ENCODE measurements around the gene KLK1.
A peak's percentile ranks its signal among the peaks of the same experiment; 100 is the strongest.
"Not testable (repeated sequence)": the region's sequence is repeated elsewhere in the genome, so short reads cannot be mapped to it uniquely, and the experiment has no call there.

Gene KLK1

GRCh38 chr19:50790396-50790795 lies 33.2 kb downstream of the KLK1 start, which contains the start of gene ACP4:
Gene ACP4, plus strand, starts transcription at chr19:50790415. Its CDS starts 0 bp downstream, at chr19:50790415.
- Histone ChIP-seq H3K9ac (ENCODE audit: low read length) (no peak within 1 kb of the TSS), H3K4me1 (ENCODE audit: control insufficient read depth, insufficient read depth, low read length) (no peaks in the 10 kb centered on the region), H3K4me3 (ENCODE audit: low read length) (no peak within 1 kb of the TSS), H3K36me3 (ENCODE audit: control insufficient read depth, insufficient read depth, low read length, severe bottlenecking) (no peaks in the 10 kb centered on the region), H3K9me3 (ENCODE audit: control insufficient read depth, low read length) (no peaks in the 10 kb centered on the region), H3K27me3 (replicated peaks; ENCODE audit: control insufficient read depth, insufficient read depth, low read length) (no peaks in the 10 kb centered on the region)
- DNase-seq (ENCODE audit: low read depth): no peak

- Histone ChIP-seq H3K9ac (ENCODE audit: low read length) (no peak overlapping the region), H3K4me1 (ENCODE audit: control insufficient read depth, insufficient read depth, low read length) (no peaks in the 10 kb centered on the region), H3K27me3 (replicated peaks; ENCODE audit: control insufficient read depth, insufficient read depth, low read length) (peaks cover 14% of the 10 kb centered on the region), H3K4me3 (ENCODE audit: low read length) (no peak overlapping the region), H3K9me3 (ENCODE audit: control insufficient read depth, low read length) (no peaks in the 10 kb centered on the region), H3K36me3 (ENCODE audit: control insufficient read depth, insufficient read depth, low read length, severe bottlenecking) (no peaks in the 10 kb centered on the region)
- DNase-seq (ENCODE audit: low read depth): no peak
These were observed 38.3 kb downstream of the KLK1 start for GRCh38 chr19:50785329-50785728.

DNA sequence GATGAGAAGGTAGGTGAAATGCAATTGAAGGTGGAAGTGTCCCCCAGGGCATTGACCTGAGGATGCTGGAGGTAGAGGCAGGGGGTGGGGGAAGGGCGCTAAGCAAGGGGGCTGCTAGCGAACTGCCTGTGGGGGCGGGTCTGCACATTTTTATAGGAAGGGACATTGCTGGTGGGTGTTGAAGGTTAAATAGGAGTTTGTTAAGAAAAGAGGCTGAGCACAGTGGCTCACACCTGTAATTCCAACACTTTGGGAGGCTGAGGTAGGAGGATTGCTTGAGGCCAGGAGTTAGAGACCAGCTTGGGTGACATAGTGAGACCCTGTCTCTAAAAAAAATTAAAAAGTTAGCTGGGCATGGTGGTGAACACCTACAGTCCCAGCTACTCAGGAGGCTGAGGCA lies 38.9 kb downstream of the KLK1 start:
- H3K27me3 ChIP-seq (replicated peaks; ENCODE audit: control insufficient read depth, insufficient read depth, low read length): peaks cover 20% of the 10 kb centered on the region
- H3K36me3 ChIP-seq (ENCODE audit: control insufficient read depth, insufficient read depth, low read length, severe bottlenecking): no peaks in the 10 kb centered on the region
- no peaks in the 10 kb centered on the region for H3K4me1 ChIP-seq (ENCODE audit: control insufficient read depth, insufficient read depth, low read length)
- H3K4me3 ChIP-seq (ENCODE audit: low read length): no peak overlapping the region
- no peaks in the 10 kb centered on the region for H3K9me3 ChIP-seq (ENCODE audit: control insufficient read depth, low read length)
- DNase-seq (ENCODE audit: low read depth): no peak
- no peak overlapping the region for H3K9ac ChIP-seq (ENCODE audit: low read length)

GRCh38 chr19:50783848-50784152 lies 39.8 kb downstream of the KLK1 start:
- H3K9ac ChIP-seq (ENCODE audit: low read length); H3K9me3 ChIP-seq (ENCODE audit: control insufficient read depth, low read length); DNase-seq (ENCODE audit: low read depth); H3K4me3 ChIP-seq (ENCODE audit: low read length); H3K4me1 ChIP-seq (ENCODE audit: control insufficient read depth, insufficient read depth, low read length); H3K36me3 ChIP-seq (ENCODE audit: control insufficient read depth, insufficient read depth, low read length, severe bottlenecking): not testable (repeated sequence)
- peaks cover 29% of the 10 kb centered on the region for H3K27me3 ChIP-seq (replicated peaks; ENCODE audit: control insufficient read depth, insufficient read depth, low read length)

GRCh38 chr19:50780753-50781435 lies 42.7 kb downstream of the KLK1 start:
- Histone ChIP-seq H3K36me3 (ENCODE audit: control insufficient read depth, insufficient read depth, low read length, severe bottlenecking) (no peaks in the 10 kb centered on the region), H3K9ac (ENCODE audit: low read length) (no peak overlapping the region), H3K9me3 (ENCODE audit: control insufficient read depth, low read length) (peaks cover 8% of the 10 kb centered on the region), H3K4me3 (ENCODE audit: low read length) (no peak overlapping the region), H3K27me3 (replicated peaks; ENCODE audit: control insufficient read depth, insufficient read depth, low read length) (peaks cover 45% of the 10 kb centered on the region), H3K4me1 (ENCODE audit: control insufficient read depth, insufficient read depth, low read length) (no peaks in the 10 kb centered on the region)
- no peak for DNase-seq (ENCODE audit: low read depth)

- Histone ChIP-seq H3K9me3 (ENCODE audit: control insufficient read depth, low read length) (peaks cover 8% of the 10 kb centered on the region), H3K9ac (ENCODE audit: low read length) (no peak overlapping the region), H3K36me3 (ENCODE audit: control insufficient read depth, insufficient read depth, low read length, severe bottlenecking) (no peaks in the 10 kb centered on the region), H3K4me1 (ENCODE audit: control insufficient read depth, insufficient read depth, low read length) (no peaks in the 10 kb centered on the region), H3K4me3 (ENCODE audit: low read length) (no peak overlapping the region), H3K27me3 (replicated peaks; ENCODE audit: control insufficient read depth, insufficient read depth, low read length) (peaks cover 48% of the 10 kb centered on the region)
- DNase-seq (ENCODE audit: low read depth): no peak
These were observed 43.8 kb downstream of the KLK1 start for GRCh38 chr19:50779504-50780457.

DNA sequence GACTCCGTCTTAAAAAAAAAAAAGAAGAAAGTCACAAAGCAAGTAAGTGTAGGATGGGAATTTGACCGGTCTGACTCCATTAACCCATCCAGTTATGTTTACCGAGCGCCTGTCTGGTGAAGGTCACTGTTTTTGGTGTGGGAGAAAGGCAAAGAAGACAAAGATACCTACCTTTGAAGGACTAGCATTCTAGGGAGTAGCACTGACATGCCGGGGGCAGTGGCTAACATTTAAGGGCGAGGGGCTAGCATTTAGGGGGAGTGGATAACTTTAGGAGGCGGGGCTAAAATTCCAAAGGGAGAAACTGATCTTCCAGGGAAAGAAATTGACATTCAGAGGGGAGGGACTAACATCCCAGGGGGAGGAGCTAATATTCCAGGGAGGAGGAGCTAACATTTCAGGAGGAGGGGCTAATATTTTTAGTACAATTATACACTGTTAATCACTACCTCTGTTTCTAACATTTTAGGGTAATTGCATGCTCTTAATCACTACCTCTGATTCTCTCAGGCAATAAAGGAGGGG lies 44.6 kb downstream of the KLK1 start:
- no peak for DNase-seq (ENCODE audit: low read depth)
- Histone ChIP-seq H3K4me1 (ENCODE audit: control insufficient read depth, insufficient read depth, low read length) (no peaks in the 10 kb centered on the region), H3K27me3 (replicated peaks; ENCODE audit: control insufficient read depth, insufficient read depth, low read length) (peaks cover 48% of the 10 kb centered on the region), H3K9me3 (ENCODE audit: control insufficient read depth, low read length) (peaks cover 8% of the 10 kb centered on the region), H3K4me3 (ENCODE audit: low read length) (no peak overlapping the region), H3K36me3 (ENCODE audit: control insufficient read depth, insufficient read depth, low read length, severe bottlenecking) (no peaks in the 10 kb centered on the region), H3K9ac (ENCODE audit: low read length) (no peak overlapping the region)

DNA sequence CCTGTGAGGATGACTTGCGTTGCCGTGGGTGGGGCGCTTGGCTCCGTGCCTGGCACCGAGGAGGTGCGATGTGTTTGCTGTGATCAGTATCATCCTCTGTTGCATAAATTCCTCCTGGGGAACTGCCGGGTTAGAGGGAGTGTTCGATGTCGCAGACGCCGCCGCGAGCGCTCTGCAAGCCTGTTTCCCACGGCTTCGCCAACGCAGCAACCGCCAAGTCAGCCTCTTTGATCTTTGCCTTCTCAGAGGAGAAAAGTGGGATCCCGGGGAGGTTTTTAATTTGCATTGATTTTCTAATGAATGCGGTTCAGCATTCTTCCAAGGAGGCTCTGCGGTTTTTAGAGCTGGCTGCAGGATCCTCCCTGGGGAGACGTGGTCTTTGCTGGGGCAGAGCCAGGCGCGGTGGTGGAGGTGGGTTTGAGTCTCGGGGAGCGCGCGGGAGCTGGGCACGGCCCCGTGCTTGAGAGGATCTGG lies 45.7 kb downstream of the KLK1 start:
- Histone ChIP-seq H3K4me1 (ENCODE audit: control insufficient read depth, insufficient read depth, low read length) (no peaks in the 10 kb centered on the region), H3K9me3 (ENCODE audit: control insufficient read depth, low read length) (peaks cover 8% of the 10 kb centered on the region), H3K36me3 (ENCODE audit: control insufficient read depth, insufficient read depth, low read length, severe bottlenecking) (no peaks in the 10 kb centered on the region), H3K4me3 (ENCODE audit: low read length) (no peak overlapping the region), H3K27me3 (replicated peaks; ENCODE audit: control insufficient read depth, insufficient read depth, low read length) (peaks cover 43% of the 10 kb centered on the region), H3K9ac (ENCODE audit: low read length) (no peak overlapping the region)
- DNase-seq (ENCODE audit: low read depth): peak; percentile 14

DNA sequence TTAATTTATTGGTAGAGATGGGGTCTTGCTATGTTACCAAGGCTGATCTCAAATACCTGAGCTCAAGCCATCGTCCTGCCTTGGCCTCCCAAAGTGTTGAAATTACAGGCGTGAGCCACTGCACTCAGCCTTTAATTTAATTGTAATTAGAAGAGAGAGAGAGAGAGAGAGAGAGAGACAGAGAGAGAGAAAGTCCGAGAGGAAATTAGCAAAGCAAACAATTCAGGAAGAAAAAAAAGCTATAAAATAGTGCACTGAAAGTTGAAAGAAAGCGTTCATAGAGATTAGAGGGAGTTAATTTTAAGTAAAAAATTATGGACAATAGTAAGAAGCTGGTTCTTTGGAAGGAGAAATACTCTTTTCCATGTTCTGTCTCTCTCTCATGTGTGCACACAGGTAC lies 46.3 kb downstream of the KLK1 start:
- H3K4me1 ChIP-seq (ENCODE audit: control insufficient read depth, insufficient read depth, low read length): no peaks in the 10 kb centered on the region
- H3K9me3 ChIP-seq (ENCODE audit: control insufficient read depth, low read length): peaks cover 11% of the 10 kb centered on the region
- no peak overlapping the region for H3K9ac ChIP-seq (ENCODE audit: low read length)
- H3K4me3 ChIP-seq (ENCODE audit: low read length): no peak overlapping the region
- H3K27me3 ChIP-seq (replicated peaks; ENCODE audit: control insufficient read depth, insufficient read depth, low read length): peaks cover 39% of the 10 kb centered on the region
- no peaks in the 10 kb centered on the region for H3K36me3 ChIP-seq (ENCODE audit: control insufficient read depth, insufficient read depth, low read length, severe bottlenecking)
- no peak for DNase-seq (ENCODE audit: low read depth)

DNA sequence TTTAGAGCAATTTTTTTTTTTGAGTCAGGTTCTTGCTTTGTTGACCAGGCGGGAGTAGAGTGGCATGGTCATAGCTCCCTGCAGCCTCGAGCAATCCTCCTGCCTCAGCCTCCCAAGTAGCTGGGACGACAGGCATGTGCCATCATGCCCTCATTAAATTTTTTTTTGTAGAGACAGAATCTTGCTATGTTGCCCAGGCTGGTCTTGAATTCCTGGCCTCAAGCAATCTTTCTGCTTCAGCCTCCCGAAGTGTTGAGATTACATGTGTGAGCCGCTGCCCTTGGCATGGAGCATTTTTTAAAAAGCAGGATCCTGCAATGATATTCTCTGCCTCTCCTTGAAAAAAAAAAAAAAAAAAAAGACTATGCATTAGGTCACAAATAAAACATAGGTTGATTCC lies 47.5 kb downstream of the KLK1 start:
- DNase-seq (ENCODE audit: low read depth): no peak
- Histone ChIP-seq H3K36me3 (ENCODE audit: control insufficient read depth, insufficient read depth, low read length, severe bottlenecking) (no peaks in the 10 kb centered on the region), H3K4me3 (ENCODE audit: low read length) (no peak overlapping the region), H3K27me3 (replicated peaks; ENCODE audit: control insufficient read depth, insufficient read depth, low read length) (peaks cover 39% of the 10 kb centered on the region), H3K9ac (ENCODE audit: low read length) (no peak overlapping the region), H3K9me3 (ENCODE audit: control insufficient read depth, low read length) (peaks cover 11% of the 10 kb centered on the region), H3K4me1 (ENCODE audit: control insufficient read depth, insufficient read depth, low read length) (no peaks in the 10 kb centered on the region)

DNA sequence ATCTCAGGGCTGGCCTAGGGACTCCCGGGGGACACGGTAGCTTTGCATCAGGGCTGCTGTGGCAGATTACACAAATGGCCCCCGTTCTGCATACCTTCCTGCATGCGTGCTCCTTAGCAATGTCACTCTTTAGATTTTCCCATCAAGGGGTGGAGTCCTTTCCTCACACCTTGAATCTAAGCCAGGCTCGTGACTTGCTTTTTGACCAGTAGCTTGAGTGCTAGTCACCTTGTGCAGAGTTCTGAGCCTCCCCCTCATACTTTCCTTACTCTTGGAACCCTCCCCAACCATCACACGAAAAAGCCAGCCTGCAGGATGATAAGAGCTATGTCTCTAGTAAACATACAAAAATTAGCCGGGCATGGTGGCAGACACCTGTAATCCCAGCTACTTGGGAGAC lies 50.1 kb downstream of the KLK1 start:
- H3K9ac ChIP-seq (ENCODE audit: low read length); H3K4me1 ChIP-seq (ENCODE audit: control insufficient read depth, insufficient read depth, low read length); H3K4me3 ChIP-seq (ENCODE audit: low read length); DNase-seq (ENCODE audit: low read depth); H3K36me3 ChIP-seq (ENCODE audit: control insufficient read depth, insufficient read depth, low read length, severe bottlenecking): not testable (repeated sequence)
- Histone ChIP-seq H3K27me3 (replicated peaks; ENCODE audit: control insufficient read depth, insufficient read depth, low read length) (peaks cover 15% of the 10 kb centered on the region), H3K9me3 (ENCODE audit: control insufficient read depth, low read length) (peaks cover 11% of the 10 kb centered on the region)
